ENCODE measurements around the gene TTN. TPM values are rescaled to one million over a fixed set of nuclear protein-coding genes. Genes with fewer than 3 reads are reported as not detected.

TTN gene
- total RNA-seq, 1 donor from 2014 or later, result 7.6 TPM

DNA sequence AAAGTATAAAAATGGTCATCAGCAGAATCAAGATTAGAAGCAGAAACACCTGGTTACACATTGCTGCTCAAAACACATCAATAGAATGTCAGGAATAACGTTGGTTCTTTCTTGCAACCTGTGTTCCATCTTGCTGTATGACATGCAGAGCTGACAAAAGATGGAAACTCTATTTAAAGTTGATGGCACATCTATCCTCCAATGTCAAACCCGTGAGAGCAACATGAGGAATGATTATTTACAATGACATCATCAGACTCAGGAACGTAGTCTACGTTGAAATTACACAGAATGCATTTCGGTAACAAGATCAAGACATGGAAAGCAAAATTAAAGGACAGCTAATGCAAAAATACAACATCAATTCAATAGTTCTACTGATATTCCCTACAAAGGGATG lies 26.2 kb upstream of the TTN start:
- Histone ChIP-seq H3K27ac (no peak overlapping the region), H3K9me3 (no peaks in the 10 kb centered on the region), H3K4me3 (no peak overlapping the region), H3K4me1 (peaks cover 0 to 12% of the 10 kb centered on the region in 2 donors), H3K36me3 (no peaks in the 10 kb centered on the region), H3K27me3 (no peaks in the 10 kb centered on the region)
- intact Hi-C loops (cut with DNase I), result no loop called here
- DNase-seq (ENCODE audit: low spot score in 2 of 2), result no peak
- TF ChIP-seq, protein P1, sequence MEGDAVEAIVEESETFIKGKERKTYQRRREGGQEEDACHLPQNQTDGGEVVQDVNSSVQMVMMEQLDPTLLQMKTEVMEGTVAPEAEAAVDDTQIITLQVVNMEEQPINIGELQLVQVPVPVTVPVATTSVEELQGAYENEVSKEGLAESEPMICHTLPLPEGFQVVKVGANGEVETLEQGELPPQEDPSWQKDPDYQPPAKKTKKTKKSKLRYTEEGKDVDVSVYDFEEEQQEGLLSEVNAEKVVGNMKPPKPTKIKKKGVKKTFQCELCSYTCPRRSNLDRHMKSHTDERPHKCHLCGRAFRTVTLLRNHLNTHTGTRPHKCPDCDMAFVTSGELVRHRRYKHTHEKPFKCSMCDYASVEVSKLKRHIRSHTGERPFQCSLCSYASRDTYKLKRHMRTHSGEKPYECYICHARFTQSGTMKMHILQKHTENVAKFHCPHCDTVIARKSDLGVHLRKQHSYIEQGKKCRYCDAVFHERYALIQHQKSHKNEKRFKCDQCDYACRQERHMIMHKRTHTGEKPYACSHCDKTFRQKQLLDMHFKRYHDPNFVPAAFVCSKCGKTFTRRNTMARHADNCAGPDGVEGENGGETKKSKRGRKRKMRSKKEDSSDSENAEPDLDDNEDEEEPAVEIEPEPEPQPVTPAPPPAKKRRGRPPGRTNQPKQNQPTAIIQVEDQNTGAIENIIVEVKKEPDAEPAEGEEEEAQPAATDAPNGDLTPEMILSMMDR (IDR thresholded peaks at IDR 0.05), result no peak

DNA sequence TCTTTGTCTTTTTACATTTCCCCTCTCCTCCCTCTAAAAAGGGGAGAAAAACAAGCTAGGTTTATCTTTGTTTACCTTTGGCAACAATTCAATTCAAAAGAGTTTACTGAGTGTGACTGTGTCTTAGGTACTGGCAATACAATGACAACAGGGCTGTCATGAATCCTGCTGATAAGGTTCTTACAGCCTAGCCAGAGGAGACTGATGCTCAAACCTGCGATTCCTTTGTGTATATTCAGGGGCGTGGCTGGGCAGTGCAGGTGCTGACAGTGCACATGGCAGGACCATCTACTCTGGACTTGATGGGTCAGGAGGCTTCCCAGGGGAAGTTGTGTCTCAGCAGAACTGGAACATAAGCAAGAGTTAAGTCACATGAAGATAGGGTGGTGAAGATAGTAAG lies 23.2 kb upstream of the TTN start:
- Histone ChIP-seq H3K36me3 (no peaks in the 10 kb centered on the region), H3K27ac (no peak overlapping the region), H3K4me3 (no peak overlapping the region), H3K4me1 (peaks cover 0 to 19% of the 10 kb centered on the region in 2 donors), H3K9me3 (no peaks in the 10 kb centered on the region), H3K27me3 (no peaks in the 10 kb centered on the region)
- no peak for DNase-seq (ENCODE audit: low spot score in 2 of 2)
- intact Hi-C loops (cut with DNase I), result no loop called here
- TF ChIP-seq, protein P1 (IDR thresholded peaks at IDR 0.05), result no peak

DNA sequence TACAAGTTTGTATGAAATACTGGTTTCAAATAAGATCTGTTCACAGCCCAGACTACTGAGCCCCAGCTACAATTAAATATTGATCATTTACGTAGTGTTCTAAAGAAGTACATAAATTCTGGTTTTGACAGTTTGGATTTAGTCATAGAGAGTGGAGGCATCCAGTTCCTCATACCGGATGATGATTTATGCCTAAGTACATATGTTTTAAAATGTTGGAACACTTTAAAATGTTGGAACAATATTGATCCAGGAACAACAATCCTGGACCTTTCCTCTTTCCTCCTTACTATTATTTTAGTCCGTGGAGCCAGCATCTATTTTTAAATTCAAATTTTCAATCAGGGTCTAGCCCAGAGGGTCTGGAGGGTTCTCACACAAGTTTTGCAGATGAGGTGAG lies 22.8 kb upstream of the TTN start:
- TF ChIP-seq, protein P1 (IDR thresholded peaks at IDR 0.05), result no peak
- no peaks in the 10 kb centered on the region for H3K36me3 ChIP-seq
- intact Hi-C loops (cut with DNase I), result no loop called here

DNA sequence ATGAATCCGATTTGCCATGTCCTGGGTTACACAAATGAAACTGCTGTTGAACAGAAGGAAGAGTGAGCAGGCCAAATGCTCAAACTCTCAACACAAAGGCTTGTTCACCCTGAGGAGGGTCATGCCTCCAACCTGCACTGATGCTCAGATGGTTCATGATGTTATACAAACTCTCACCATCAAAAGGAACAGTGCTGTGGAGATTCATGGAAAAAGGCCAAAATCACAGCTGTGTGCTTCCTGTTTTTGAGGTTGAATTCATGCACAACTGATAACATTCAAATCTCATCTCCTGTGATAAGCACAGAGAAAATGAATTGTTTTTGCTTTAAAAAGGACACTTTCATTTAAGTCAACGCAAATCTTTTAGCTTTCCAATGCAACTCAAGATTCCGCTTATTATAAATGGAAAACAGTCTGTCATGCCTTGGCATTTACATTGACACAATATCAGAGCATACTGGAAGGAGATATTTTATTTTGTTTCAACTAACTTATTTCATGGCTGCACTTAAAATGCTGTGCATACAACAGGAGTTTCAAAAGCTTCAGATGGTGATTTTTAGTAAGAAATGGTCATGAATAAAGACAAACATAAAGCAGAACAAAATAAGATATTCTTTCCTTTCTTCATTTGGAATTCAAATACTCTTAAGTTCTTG lies 22.2 kb upstream of the TTN start:
- Histone ChIP-seq H3K4me1 (peaks cover 0 to 19% of the 10 kb centered on the region in 2 donors), H3K4me3 (no peak overlapping the region), H3K9me3 (no peaks in the 10 kb centered on the region), H3K27ac (no peak overlapping the region), H3K27me3 (no peaks in the 10 kb centered on the region), H3K36me3 (no peaks in the 10 kb centered on the region)
- TF ChIP-seq, protein P1 (IDR thresholded peaks at IDR 0.05), result no peak
- no peak for DNase-seq (ENCODE audit: low spot score in 2 of 2)
- intact Hi-C loops (cut with DNase I), result no loop called here

More for the DNA sequence above, 22.8 kb upstream of the TTN start:
- Histone ChIP-seq H3K9me3 (no peaks in the 10 kb centered on the region), H3K4me1 (peaks cover 0 to 19% of the 10 kb centered on the region in 2 donors), H3K27ac (no peak overlapping the region), H3K4me3 (no peak overlapping the region), H3K27me3 (no peaks in the 10 kb centered on the region)
- DNase-seq (ENCODE audit: low spot score in 2 of 2), result no peak

DNA sequence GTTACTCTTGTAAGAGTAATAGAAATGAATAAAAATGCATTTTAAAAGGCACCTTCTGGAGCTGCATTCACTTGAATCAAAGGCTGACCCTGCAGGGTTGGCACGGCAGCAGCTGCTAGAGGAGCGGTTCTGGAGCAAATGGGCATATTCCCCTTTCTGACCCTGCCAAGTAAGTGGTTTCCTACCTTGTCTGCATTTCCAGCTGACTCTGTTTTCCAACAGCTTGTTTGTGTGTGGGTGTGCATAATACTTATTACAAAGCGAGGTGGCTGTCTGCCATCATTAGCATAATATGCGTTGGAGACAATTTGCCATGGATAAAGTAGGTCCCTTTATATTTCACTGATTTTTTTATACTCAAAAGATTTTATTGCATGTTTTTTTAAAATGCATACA lies 21.3 kb upstream of the TTN start:
- intact Hi-C loops (cut with DNase I), result no loop called here

More for the DNA sequence above, 21.3 kb upstream of the TTN start:
- Histone ChIP-seq H3K4me1 (peaks cover 0 to 19% of the 10 kb centered on the region in 2 donors), H3K4me3 (no peak overlapping the region), H3K27me3 (no peaks in the 10 kb centered on the region), H3K27ac (no peak overlapping the region), H3K9me3 (no peaks in the 10 kb centered on the region), H3K36me3 (no peaks in the 10 kb centered on the region)
- no peak for DNase-seq (ENCODE audit: low spot score in 2 of 2)
- TF ChIP-seq, protein P1 (IDR thresholded peaks at IDR 0.05), result no peak

Data from ascending aorta (tissue), 2 donors.